AG10803 (cell line): ENCODE results near the gene NDE1.
"Not testable (repeated sequence)": the region's sequence is repeated elsewhere in the genome, so short reads cannot be mapped to it uniquely, and the experiment has no call there.

Experiments
- DNase-seq: peaks from one replicate; pipeline ENCODE4 v3.0.0; 2010; ENCODE audit warnings: low read depth
- H3K4me3 ChIP-seq: 2 replicates; pipeline ENCODE4 v1.5.1; 2011; ENCODE audit warnings: mild to moderate bottlenecking, low read length, control low read depth
- CTCF ChIP-seq: conservative IDR thresholded peaks from 2 replicates; pipeline ENCODE4 v1.5.1; 2011; ENCODE audit warnings: mild to moderate bottlenecking, low read length, control low read depth, inconsistent platforms

NDE1 gene

GRCh38 chr16:15642557-15643047 is 7.4 kb upstream of the NDE1 start:
- H3K4me3 ChIP-seq, result peak overlapping the region; percentile 98
- peak; percentile 31; the same call in 1 of the 2 replicates for TF ChIP-seq CTCF
- DNase-seq, result no peak

GRCh38 chr16:15643048-15643945 is 6.7 kb upstream of the NDE1 start, which contains the start of gene MARF1:
Gene MARF1, minus strand, starts transcription at chr16:15643154. Its CDS starts 3,921 bp downstream, at chr16:15639233.
- peak; percentile 60 for TF ChIP-seq CTCF
- DNase-seq, result peak; percentile 94
- H3K4me3 ChIP-seq, result peak within 1 kb of the TSS; percentile 98

GRCh38 chr16:15643946-15644250 is 6.1 kb upstream of the NDE1 start:
- H3K4me3 ChIP-seq, result peak overlapping the region; percentile 98
- DNase-seq, result no peak
- TF ChIP-seq CTCF, result no peak

GRCh38 chr16:15644267-15644961 is 5.6 kb upstream of the NDE1 start:
- H3K4me3 ChIP-seq, result peak overlapping the region; percentile 98
- TF ChIP-seq CTCF, result no peak
- DNase-seq, result peak; percentile 63

GRCh38 chr16:15644962-15645465 is 5.0 kb upstream of the NDE1 start:
- DNase-seq, result peak; percentile 71
- H3K4me3 ChIP-seq, result not testable (repeated sequence)

GRCh38 chr16:15646557-15647293 is 3.3 kb upstream of the NDE1 start:
- DNase-seq, result not testable (repeated sequence)

GRCh38 chr16:15647294-15648014 is 2.6 kb upstream of the NDE1 start:
- H3K4me3 ChIP-seq, result no peak overlapping the region
- TF ChIP-seq CTCF, result no peak
- DNase-seq, result no peak

More at GRCh38 chr16:15646557-15647293, 3.3 kb upstream of the NDE1 start:
- H3K4me3 ChIP-seq, result not testable (repeated sequence)
